Stimulated activated CD4-positive, alpha-beta T cell treated with anti-CD3 and anti-CD28 coated beads, Interleukin-1b, Interleukin-23, amount 100 ng/mL, for 24 hours (primary cell): ENCODE data around the gene CPNE6.

ENCODE experiments used
- DNase-seq, 4 experiments: peaks; one replicate each; pipeline ENCODE4 v3.0.0-alpha.2; 2020; ENCODE audit warnings: low read depth in 4 of 4, low spot score in 1 of 4

The CPNE6 gene

GRCh38 chr14:24126939-24127338, 55.6 kb downstream of the CPNE6 start:
- DNase-seq = no peak

- DNase-seq = no peak
Measured at GRCh38 chr14:24127673-24128072, 56.3 kb downstream of the CPNE6 start.
